GM03348 (cell line): ENCODE data around the gene INPP5B.

Experiments used
- DNase-seq: peaks from one replicate; pipeline ENCODE4 v3.0.0; 2012; ENCODE audit warnings: low spot score

The INPP5B gene

GRCh38 chr1:37872692-37873091 lies 74.2 kb downstream of the INPP5B start:
- DNase-seq = no peak

DNA sequence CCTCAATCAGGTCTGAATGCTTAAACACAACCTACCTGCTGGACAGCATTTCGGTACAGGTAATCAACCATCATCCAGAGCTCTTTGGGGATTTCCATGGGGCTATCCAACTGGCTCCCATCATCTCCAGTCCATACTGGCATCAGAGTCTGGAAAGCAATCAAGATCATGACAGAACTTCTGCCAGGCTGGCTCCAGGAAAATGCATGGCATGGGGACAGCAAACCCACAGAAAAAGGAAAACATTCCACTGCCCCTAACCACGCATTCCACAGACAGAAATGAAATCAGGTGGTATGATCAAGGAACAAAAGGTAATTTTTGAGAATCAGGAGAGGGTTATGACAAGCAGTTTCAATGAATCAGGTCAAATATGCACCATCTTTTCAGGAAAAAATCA lies 78.4 kb downstream of the INPP5B start:
- no peak for DNase-seq

GRCh38 chr1:37867784-37868183 lies 79.1 kb downstream of the INPP5B start:
- no peak for DNase-seq

DNA sequence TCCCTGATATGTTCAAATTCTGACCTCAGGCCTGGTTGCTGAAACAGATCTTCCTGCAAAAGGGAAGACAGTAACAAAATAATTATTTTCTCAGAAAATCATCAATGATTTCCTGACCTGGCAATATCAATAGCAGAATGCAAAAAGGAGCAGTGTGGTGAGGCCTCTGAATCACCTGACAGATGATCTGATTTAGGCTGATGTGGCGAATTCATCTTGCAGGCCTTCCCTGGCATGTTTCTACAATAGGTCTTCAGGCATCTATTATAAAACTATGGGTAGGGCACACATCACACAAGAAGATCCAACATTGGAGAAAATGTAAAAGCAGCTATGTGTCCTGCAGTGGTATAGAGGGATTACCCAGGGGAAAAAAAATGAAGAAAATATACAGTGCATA lies 80.4 kb downstream of the INPP5B start:
- no peak for DNase-seq

DNA sequence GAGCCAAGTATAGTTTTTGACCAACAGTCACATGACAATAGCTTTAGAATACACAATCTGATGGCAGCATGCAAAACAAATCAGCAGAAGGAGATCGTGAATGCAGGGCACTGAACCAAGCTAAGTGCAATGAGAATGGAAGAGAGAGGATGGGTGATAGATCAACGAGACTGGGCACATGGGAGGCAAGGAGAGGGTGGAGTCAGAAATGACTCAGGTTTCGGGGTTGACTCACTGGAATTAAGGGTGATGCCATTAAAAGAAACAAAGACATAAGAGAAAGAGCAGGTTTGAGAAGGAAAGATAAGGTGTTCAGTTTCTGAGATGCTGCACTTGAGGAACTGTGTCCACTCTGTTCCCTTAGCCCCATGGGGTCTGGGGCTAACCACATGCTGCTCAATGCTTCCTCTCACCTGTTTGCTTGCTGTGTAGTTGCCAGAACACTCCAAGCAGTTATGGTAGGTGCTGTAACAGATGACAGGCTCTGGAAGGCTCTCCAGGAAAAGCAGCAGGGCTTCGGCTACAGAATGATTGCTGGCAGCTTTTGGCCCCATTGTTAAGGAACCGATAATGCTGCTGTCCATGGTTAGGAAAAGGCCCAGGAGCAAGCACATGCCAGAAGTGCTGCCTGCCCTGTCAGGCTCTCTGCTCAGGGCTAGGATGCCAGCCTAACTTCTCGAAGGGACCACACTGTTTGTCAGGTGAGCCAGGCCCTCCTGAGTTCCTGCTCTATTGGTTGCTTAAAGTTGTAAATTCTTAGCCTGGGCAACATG lies 81.3 kb downstream of the INPP5B start:
- peak; percentile 47 for DNase-seq

DNA sequence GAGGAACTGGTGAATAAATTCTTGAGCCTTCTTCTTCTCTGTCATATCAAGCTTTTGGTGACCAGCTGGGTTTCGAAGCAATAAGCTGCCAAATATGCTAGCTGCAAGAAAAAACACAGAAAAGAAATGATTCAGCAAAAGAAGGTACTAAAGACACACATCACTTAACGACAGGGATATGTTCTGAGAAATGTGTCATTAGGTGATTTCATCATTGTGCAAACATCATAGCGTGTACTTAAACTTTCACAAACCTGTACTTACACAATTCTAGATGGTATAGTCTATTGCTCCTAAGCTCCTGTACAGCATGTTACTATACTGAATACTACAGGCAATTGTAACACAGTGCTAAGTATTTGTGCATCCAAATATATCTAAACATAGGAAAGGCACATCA lies 84.5 kb downstream of the INPP5B start:
- DNase-seq = no peak

GRCh38 chr1:37861151-37861550 lies 85.7 kb downstream of the INPP5B start:
- DNase-seq = no peak

DNA sequence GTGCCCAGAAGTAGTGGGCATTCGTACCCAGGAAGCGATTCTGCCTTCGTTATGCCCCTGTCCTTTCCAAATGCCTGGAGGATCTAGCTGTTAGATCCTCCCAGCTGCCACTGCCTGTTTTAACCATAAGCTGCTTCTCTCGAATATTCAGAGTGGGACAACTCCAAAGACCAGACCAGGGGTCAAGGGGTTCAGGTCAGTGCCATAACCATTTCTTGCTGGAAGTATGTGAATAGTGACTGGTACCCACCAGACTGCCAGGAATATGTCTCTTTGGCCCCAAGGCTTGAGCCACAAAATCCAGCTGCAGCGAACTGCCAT lies 86.5 kb downstream of the INPP5B start:
- no peak for DNase-seq

DNA sequence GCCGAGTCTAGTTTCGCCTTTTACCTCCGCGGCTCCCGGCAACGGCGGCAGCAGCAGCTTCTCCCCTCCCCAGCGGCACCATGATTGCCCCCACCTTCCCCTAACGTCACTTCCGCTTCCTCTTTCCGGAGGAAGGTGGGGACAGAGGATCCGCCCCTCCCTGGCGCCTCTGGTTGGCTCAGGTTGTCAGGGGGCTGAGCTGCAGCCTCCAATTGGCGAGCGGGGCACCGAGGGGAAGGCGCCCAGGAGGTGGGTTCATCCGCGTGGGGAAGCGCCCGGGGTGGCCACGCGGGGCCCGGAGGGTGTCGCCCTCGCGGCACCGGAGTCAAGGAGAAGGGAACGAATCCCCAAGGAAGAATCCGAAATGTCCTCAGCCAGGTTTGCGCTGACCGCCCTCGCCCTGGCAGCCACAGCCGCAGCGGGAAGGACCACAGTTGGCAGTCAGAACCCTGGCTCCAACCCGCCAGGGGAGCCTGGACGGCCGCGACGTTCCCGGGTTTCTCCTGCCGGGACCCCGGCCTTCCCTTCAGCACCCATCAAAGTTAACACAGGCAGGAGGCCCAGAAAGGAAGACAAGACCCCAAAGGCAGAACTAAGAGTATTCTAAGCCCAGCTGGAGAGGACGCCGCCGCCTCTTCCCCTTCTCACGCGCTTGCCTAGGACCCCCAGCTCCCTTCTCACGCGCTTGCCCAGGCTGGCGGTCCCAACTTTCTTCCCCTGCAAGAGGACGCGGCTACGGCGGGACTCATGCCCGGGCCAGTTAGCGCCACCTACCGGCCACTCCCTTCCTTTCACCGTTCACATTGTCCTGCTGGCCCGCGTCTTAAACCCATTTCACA lies 87.1 kb downstream of the INPP5B start, which contains the start of gene MTF1:
MTF1 (minus strand) TSS at position 86 of the 839 bp plus-strand sequence. CDS start 1,934 bp downstream, outside the sequence.
- peak; percentile 99 for DNase-seq

DNA sequence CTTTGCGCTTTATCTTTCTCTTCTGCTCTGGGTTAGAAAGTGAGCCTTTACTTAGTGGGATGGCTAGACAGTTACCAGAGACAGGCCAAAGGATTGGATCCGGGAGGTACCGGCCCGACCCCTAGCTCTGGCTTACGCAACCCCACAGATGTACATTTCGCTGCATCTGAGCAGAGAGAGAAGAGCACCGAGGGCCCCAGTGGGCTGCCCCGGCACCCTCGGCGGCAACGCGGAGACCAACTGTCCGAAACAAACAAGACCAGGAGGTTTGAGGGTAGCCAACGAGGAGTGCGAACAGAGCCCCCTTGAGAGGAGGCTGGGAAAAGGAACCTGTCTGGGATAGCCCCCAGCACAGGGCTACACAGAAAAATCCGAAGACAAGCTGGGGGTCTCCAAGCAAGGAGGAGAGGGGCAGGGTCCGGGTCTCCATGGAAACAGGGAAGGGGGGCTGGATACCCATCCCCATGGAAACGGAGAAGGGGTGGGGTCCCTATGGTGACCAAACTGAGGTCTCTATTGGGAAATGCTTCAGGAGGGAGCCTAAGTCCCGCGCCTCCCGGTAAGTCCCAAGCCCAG lies 87.8 kb downstream of the INPP5B start:
- DNase-seq = peak; percentile 73

GRCh38 chr1:37854406-37854805 lies 92.4 kb downstream of the INPP5B start:
- no peak for DNase-seq

GRCh38 chr1:37853157-37853556 lies 93.7 kb downstream of the INPP5B start:
- no peak for DNase-seq

GRCh38 chr1:37851782-37852210 lies 95.1 kb downstream of the INPP5B start:
- DNase-seq = peak; percentile 19

DNA sequence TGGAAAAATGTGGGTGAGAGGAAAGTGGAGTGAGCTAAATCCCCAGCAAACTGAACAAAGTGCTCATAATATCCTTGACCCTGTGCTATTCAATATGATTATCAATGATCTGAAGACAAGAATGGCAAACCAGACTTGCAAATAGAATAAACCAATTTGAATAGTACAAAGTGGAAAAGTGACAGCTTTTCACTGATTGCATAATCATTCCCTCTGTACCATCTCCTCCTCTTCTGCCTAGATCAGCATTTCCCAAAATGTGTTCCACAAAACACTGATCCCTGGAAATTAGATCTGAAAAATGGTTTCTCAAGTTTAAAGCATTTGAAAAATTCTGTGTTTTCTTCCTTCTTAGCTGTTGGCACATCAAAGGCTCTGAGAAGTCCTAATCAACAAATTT lies 95.6 kb downstream of the INPP5B start:
- DNase-seq = no peak

GRCh38 chr1:37850352-37850955 lies 96.4 kb downstream of the INPP5B start:
- DNase-seq = no peak

DNA sequence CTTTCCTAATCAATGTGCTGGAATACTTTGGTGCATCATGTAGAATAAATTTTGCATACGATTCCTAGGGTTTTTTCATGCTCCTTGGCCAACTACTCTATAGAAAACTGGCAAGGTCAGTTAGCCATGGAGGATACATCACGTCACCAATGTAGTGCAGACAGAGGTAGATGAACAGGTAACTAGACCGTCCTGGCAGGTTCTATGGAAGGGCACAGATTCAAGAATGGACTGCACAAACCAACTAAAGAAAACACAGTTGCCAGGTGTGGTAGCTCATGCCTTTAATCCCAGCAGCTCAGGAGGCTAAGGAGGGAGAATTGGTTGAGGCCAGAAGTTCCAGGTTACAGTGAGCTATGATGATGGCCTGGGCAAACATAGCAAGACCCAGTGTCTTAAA lies 97.4 kb downstream of the INPP5B start:
- DNase-seq = no peak

DNA sequence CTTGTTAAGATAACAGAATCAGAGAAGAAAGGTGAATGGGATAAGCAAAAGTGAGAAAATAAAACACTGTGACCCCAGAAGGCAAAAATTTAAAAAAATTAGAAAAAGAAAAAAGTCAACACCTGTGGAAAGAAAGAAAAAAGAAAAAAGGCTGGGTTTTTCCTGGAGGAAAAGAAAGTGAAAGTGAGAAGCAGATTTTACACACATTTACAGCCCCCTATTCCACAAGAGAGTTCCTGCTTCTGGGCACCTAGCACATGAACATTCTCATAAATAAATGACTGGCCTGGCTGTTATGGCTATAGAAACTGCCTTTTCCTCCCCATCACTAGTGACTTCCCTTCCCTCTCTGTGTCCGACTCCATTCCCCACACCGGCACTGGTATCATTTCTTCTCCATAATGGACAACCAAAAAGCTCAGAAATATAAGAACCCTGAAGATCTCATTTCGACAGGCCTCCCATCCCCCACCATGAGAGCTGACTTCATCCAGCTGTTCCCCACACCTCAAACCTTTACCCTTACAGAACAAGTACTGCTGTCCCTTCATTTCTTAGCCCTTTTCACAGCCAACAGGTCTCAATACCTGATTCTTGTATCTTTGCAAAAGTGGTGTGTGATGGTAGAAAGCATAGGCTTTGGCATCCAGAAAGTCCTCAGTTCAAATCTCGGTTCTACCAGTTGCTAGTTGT lies 100.1 kb downstream of the INPP5B start:
- no peak for DNase-seq

DNA sequence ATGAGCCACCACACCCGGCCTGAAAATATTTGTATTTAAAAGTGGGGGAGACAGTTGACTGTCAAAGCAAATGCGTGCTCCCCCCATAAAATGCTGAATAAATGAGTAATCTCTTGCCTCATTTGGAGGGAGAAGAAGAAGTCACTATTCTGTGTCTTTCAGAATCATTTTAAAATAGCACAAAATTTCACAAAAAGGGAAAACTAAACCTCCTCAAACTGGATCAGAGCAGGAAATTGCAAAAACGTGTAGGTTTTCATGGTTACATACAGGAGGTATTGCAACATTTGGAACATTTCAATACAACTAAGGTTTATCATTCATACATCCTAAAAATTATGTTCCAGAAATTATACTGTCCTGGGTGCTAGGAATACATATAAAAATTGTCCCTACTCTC lies 101.1 kb downstream of the INPP5B start:
- DNase-seq = no peak

DNA sequence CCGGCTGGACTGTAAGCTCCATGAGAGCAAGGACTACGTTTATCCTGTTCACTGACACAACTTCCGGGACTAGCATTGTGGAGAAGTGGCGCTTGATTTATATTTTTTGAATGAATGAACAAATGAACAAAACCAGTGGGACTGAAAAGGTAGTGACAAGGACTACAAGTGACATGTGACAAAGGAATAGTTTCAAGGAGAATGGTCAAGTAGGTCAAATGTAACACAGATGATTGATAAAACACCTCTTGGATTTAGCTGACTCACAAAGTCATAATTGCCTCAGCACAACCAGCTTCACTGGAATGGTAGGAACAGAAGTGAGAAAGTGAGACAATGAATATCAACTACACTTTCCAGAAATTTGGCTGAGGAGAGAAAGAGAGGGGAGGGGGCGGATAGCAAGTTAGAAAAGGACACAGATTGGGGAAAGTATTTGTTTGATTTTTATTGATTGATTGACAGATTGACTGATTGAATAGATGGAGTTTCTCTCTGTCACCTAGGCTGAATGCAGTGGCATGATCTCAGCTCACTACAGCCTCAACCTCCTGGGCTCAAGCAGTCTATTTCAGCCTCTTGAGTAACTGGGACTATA lies 101.7 kb downstream of the INPP5B start:
- no peak for DNase-seq

- no peak for DNase-seq
Measured at GRCh38 chr1:37844536-37844935, 102.3 kb downstream of the INPP5B start.

- DNase-seq = no peak
Measured at GRCh38 chr1:37841652-37842051, 105.2 kb downstream of the INPP5B start.

GRCh38 chr1:37840711-37841110 lies 106.1 kb downstream of the INPP5B start:
- DNase-seq = no peak
